ENCODE measurements around the gene SERTM2.

Gene SERTM2

GRCh38 chrX:111511477-111511876, at the start of gene SERTM2:
SERTM2 (plus strand) TSS chrX:111511645; CDS start chrX:111518858, 7,213 bp downstream.
- no peak within 1 kb of the TSS for H3K4me3 Mint-ChIP-seq
- H3K9me3 Mint-ChIP-seq: no peaks in the 10 kb centered on the region
- H3K27ac Mint-ChIP-seq: no peak within 1 kb of the TSS
- H3K36me3 Mint-ChIP-seq (ENCODE audit: low read depth): no peaks in the 10 kb centered on the region
- no peak for DNase-seq
- H3K27me3 Mint-ChIP-seq: peaks cover 57% of the 10 kb centered on the region
- peaks cover 6% of the 10 kb centered on the region for H3K4me1 Mint-ChIP-seq (ENCODE audit: low read depth)

- no peak for DNase-seq
- H3K9me3 Mint-ChIP-seq: no peaks in the 10 kb centered on the region
- H3K27me3 Mint-ChIP-seq: peaks cover 27% of the 10 kb centered on the region
- no peak overlapping the region for H3K27ac Mint-ChIP-seq
- no peaks in the 10 kb centered on the region for H3K36me3 Mint-ChIP-seq (ENCODE audit: low read depth)
- H3K4me3 Mint-ChIP-seq: no peak overlapping the region
- H3K4me1 Mint-ChIP-seq (ENCODE audit: low read depth): no peaks in the 10 kb centered on the region
Measured at GRCh38 chrX:111465669-111466068, 45.8 kb upstream of the SERTM2 start.

- Mint-ChIP-seq H3K27ac (no peak overlapping the region), H3K4me1 (ENCODE audit: low read depth) (no peaks in the 10 kb centered on the region), H3K36me3 (ENCODE audit: low read depth) (no peaks in the 10 kb centered on the region), H3K4me3 (no peak overlapping the region), H3K9me3 (peaks cover 6% of the 10 kb centered on the region), H3K27me3 (peaks cover 27% of the 10 kb centered on the region)
- no peak for DNase-seq
Measured at GRCh38 chrX:111467896-111468295, 43.5 kb upstream of the SERTM2 start.

GRCh38 chrX:111470681-111471403, 40.6 kb upstream of the SERTM2 start:
- H3K9me3 Mint-ChIP-seq: peaks cover 6% of the 10 kb centered on the region
- no peaks in the 10 kb centered on the region for H3K36me3 Mint-ChIP-seq (ENCODE audit: low read depth)
- H3K27ac Mint-ChIP-seq: no peak overlapping the region
- peaks cover 37% of the 10 kb centered on the region for H3K27me3 Mint-ChIP-seq
- H3K4me1 Mint-ChIP-seq (ENCODE audit: low read depth): no peaks in the 10 kb centered on the region
- no peak for DNase-seq
- no peak overlapping the region for H3K4me3 Mint-ChIP-seq

- Mint-ChIP-seq H3K4me1 (ENCODE audit: low read depth) (peaks cover 2% of the 10 kb centered on the region), H3K27ac (no peak overlapping the region), H3K36me3 (ENCODE audit: low read depth) (no peaks in the 10 kb centered on the region), H3K4me3 (no peak overlapping the region), H3K27me3 (peaks cover 8% of the 10 kb centered on the region), H3K9me3 (no peaks in the 10 kb centered on the region)
- DNase-seq: no peak
Measured at GRCh38 chrX:111481896-111482295, 29.5 kb upstream of the SERTM2 start.

GRCh38 chrX:111483135-111483534, 28.3 kb upstream of the SERTM2 start:
- Mint-ChIP-seq H3K27ac (no peak overlapping the region), H3K9me3 (no peaks in the 10 kb centered on the region)

GRCh38 chrX:111483881-111484280, 27.6 kb upstream of the SERTM2 start:
- no peak overlapping the region for H3K4me3 Mint-ChIP-seq
- peaks cover 2% of the 10 kb centered on the region for H3K4me1 Mint-ChIP-seq (ENCODE audit: low read depth)
- peaks cover 25% of the 10 kb centered on the region for H3K27me3 Mint-ChIP-seq
- no peaks in the 10 kb centered on the region for H3K36me3 Mint-ChIP-seq (ENCODE audit: low read depth)
- H3K9me3 Mint-ChIP-seq: no peaks in the 10 kb centered on the region
- H3K27ac Mint-ChIP-seq: no peak overlapping the region
- no peak for DNase-seq

More at GRCh38 chrX:111483135-111483534, 28.3 kb upstream of the SERTM2 start:
- no peak for DNase-seq
- Mint-ChIP-seq H3K27me3 (peaks cover 20% of the 10 kb centered on the region), H3K4me3 (no peak overlapping the region), H3K36me3 (ENCODE audit: low read depth) (no peaks in the 10 kb centered on the region), H3K4me1 (ENCODE audit: low read depth) (peaks cover 2% of the 10 kb centered on the region)

- Mint-ChIP-seq H3K9me3 (no peaks in the 10 kb centered on the region), H3K36me3 (ENCODE audit: low read depth) (no peaks in the 10 kb centered on the region), H3K27ac (no peak overlapping the region), H3K4me3 (no peak overlapping the region), H3K27me3 (peaks cover 59% of the 10 kb centered on the region), H3K4me1 (ENCODE audit: low read depth) (no peaks in the 10 kb centered on the region)
- no peak for DNase-seq
Measured at GRCh38 chrX:111490688-111491087, 20.8 kb upstream of the SERTM2 start.

GRCh38 chrX:111492085-111492484, 19.4 kb upstream of the SERTM2 start:
- no peaks in the 10 kb centered on the region for H3K4me1 Mint-ChIP-seq (ENCODE audit: low read depth)
- no peaks in the 10 kb centered on the region for H3K36me3 Mint-ChIP-seq (ENCODE audit: low read depth)
- H3K9me3 Mint-ChIP-seq: no peaks in the 10 kb centered on the region
- H3K27ac Mint-ChIP-seq: no peak overlapping the region
- no peak overlapping the region for H3K4me3 Mint-ChIP-seq
- DNase-seq: no peak
- peaks cover 57% of the 10 kb centered on the region for H3K27me3 Mint-ChIP-seq

GRCh38 chrX:111498538-111499103, 12.8 kb upstream of the SERTM2 start:
- no peak for DNase-seq
- Mint-ChIP-seq H3K27ac (no peak overlapping the region), H3K9me3 (no peaks in the 10 kb centered on the region), H3K27me3 (peaks cover 23% of the 10 kb centered on the region), H3K4me3 (no peak overlapping the region), H3K4me1 (ENCODE audit: low read depth) (no peaks in the 10 kb centered on the region), H3K36me3 (ENCODE audit: low read depth) (no peaks in the 10 kb centered on the region)

GRCh38 chrX:111503485-111503993, 7.9 kb upstream of the SERTM2 start:
- no peaks in the 10 kb centered on the region for H3K36me3 Mint-ChIP-seq (ENCODE audit: low read depth)

GRCh38 chrX:111504941-111505340, 6.5 kb upstream of the SERTM2 start:
- H3K36me3 Mint-ChIP-seq (ENCODE audit: low read depth): no peaks in the 10 kb centered on the region
- no peaks in the 10 kb centered on the region for H3K4me1 Mint-ChIP-seq (ENCODE audit: low read depth)
- peaks cover 38% of the 10 kb centered on the region for H3K27me3 Mint-ChIP-seq
- no peak overlapping the region for H3K4me3 Mint-ChIP-seq
- no peak for DNase-seq
- H3K27ac Mint-ChIP-seq: no peak overlapping the region
- no peaks in the 10 kb centered on the region for H3K9me3 Mint-ChIP-seq

More at GRCh38 chrX:111503485-111503993, 7.9 kb upstream of the SERTM2 start:
- no peak overlapping the region for H3K27ac Mint-ChIP-seq
- peaks cover 31% of the 10 kb centered on the region for H3K27me3 Mint-ChIP-seq
- no peak for DNase-seq
- H3K9me3 Mint-ChIP-seq: no peaks in the 10 kb centered on the region
- H3K4me3 Mint-ChIP-seq: no peak overlapping the region
- no peaks in the 10 kb centered on the region for H3K4me1 Mint-ChIP-seq (ENCODE audit: low read depth)

- Mint-ChIP-seq H3K27me3 (peaks cover 44% of the 10 kb centered on the region), H3K4me1 (ENCODE audit: low read depth) (no peaks in the 10 kb centered on the region), H3K4me3 (no peak overlapping the region), H3K27ac (no peak overlapping the region), H3K9me3 (no peaks in the 10 kb centered on the region), H3K36me3 (ENCODE audit: low read depth) (no peaks in the 10 kb centered on the region)
- no peak for DNase-seq
Measured at GRCh38 chrX:111505783-111506182, 5.7 kb upstream of the SERTM2 start.

GRCh38 chrX:111506826-111507225, 4.6 kb upstream of the SERTM2 start:
- DNase-seq: no peak
- peaks cover 4% of the 10 kb centered on the region for H3K4me1 Mint-ChIP-seq (ENCODE audit: low read depth)
- H3K4me3 Mint-ChIP-seq: no peak overlapping the region
- peaks cover 51% of the 10 kb centered on the region for H3K27me3 Mint-ChIP-seq
- H3K9me3 Mint-ChIP-seq: no peaks in the 10 kb centered on the region
- H3K27ac Mint-ChIP-seq: no peak overlapping the region
- H3K36me3 Mint-ChIP-seq (ENCODE audit: low read depth): no peaks in the 10 kb centered on the region

GRCh38 chrX:111507933-111508332, 3.5 kb upstream of the SERTM2 start:
- Mint-ChIP-seq H3K4me3 (no peak overlapping the region), H3K27me3 (peaks cover 56% of the 10 kb centered on the region), H3K27ac (no peak overlapping the region), H3K36me3 (ENCODE audit: low read depth) (no peaks in the 10 kb centered on the region), H3K4me1 (ENCODE audit: low read depth) (peaks cover 6% of the 10 kb centered on the region), H3K9me3 (no peaks in the 10 kb centered on the region)
- no peak for DNase-seq
